GM12878 (cell line): Measurements from ENCODE around the gene RPRD1B. TPM values are rescaled to one million over a fixed set of nuclear protein-coding genes. Genes with fewer than 3 reads are reported as not detected.

Experiments
- ATAC-seq: fragments of 200-7000 bp; cut with Tn5 transposase; 3 replicates; pipeline ENCODE4 v1.9.1; 2020; ENCODE audit warnings: mild to moderate bottlenecking, moderate library complexity
- BruUV-seq: library from RNA; stranded (reverse); fragments of 400-500 nt; replicated peaks from 2 replicates; lab custom pipeline; 2021; lab: Mats Ljungman, UMichigan
- CTCF ChIA-PET: fragments of 300-600 bp; sonication (Branson Sonifier 250); formaldehyde crosslinking; extraction: SDS; loops from one replicate; lab custom pipeline; 2021; ENCODE audit warnings: inconsistent platforms; lab: Yijun Ruan, JAX
- POLR2A ChIA-PET: fragments of 350-600 bp; formaldehyde crosslinking; extraction: SDS; loops from one replicate; lab custom pipeline; 2021; ENCODE audit warnings: inconsistent platforms; lab: Charles Lee
- RAD21 ChIA-PET: fragments of 300-600 bp; sonication (Branson Sonifier 250); formaldehyde crosslinking; loops from one replicate; lab custom pipeline; 2023; ENCODE audit warnings: antibody characterized with exemption; ENCODE audit not compliant: unreplicated experiment; lab: Charles Lee
- SMC1A ChIA-PET: fragments of 300-600 bp; sonication (Branson Sonifier 250); formaldehyde crosslinking; loops from one replicate; lab custom pipeline; 2023; ENCODE audit not compliant: unreplicated experiment, uncharacterized antibody; lab: Charles Lee
- DNase-seq: peaks from one replicate; pipeline ENCODE4 v3.0.0-alpha.2; 2011; ENCODE audit warnings: low read depth, low spot score
- FAIRE-seq: peaks from 3 replicates; lab custom pipeline; 2011; peaks lifted over from hg19 to GRCh38; lab: Jason Lieb, UNC
- H2AFZ ChIP-seq: 2 replicates; pipeline ENCODE4 v1.6.0; 2011; ENCODE audit warnings: low read depth, low read length, control low read depth; ENCODE audit not compliant: control insufficient read depth
- H3K27ac ChIP-seq: 2 replicates; pipeline ENCODE4 v1.5.1; 2011; ENCODE audit warnings: control low read depth; ENCODE audit not compliant: control insufficient read depth, insufficient read depth
- H3K27me3 ChIP-seq, 2 experiments: replicated peaks in 1 of 2; 2 replicates each; pipeline versions ENCODE4 v1.6.0 to v1.6.1; 2011; ENCODE audit warnings: low read length in 1 of 2; ENCODE audit not compliant: control insufficient read depth in 2 of 2, insufficient read depth in 2 of 2
- H3K36me3 ChIP-seq, 2 experiments: 2 replicates each; pipeline ENCODE4 v1.5.1; 2011; ENCODE audit warnings: low read length in 1 of 2; ENCODE audit not compliant: control insufficient read depth in 2 of 2, insufficient read depth in 2 of 2
- H3K4me1 ChIP-seq: 2 replicates; pipeline ENCODE4 v1.6.1; 2011; ENCODE audit warnings: mild to moderate bottlenecking, low read length, moderate library complexity, mixed read lengths; ENCODE audit not compliant: control insufficient read depth, insufficient read depth
- H3K4me2 ChIP-seq: 2 replicates; pipeline ENCODE4 v1.6.0; 2011; ENCODE audit warnings: control low read depth; ENCODE audit not compliant: control insufficient read depth, insufficient read depth
- H3K4me3 ChIP-seq: fragments of 200-600 bp; sonication (generic); 2 replicates; pipeline ENCODE4 v1.5.1; 2016
- H3K79me2 ChIP-seq: 2 replicates; pipeline ENCODE4 v1.6.0; 2011; ENCODE audit warnings: low read length; ENCODE audit not compliant: control insufficient read depth, insufficient read depth
- H3K9ac ChIP-seq: 2 replicates; pipeline ENCODE4 v1.8.0; 2011; ENCODE audit warnings: low read length, control low read depth, mixed read lengths; ENCODE audit not compliant: control insufficient read depth, insufficient read depth
- H3K9me3 ChIP-seq: replicated peaks from 3 replicates; pipeline ENCODE4 v1.5.1; 2011; ENCODE audit warnings: mild to moderate bottlenecking, low read length; ENCODE audit not compliant: control insufficient read depth, insufficient read depth
- H4K20me1 ChIP-seq: 2 replicates; pipeline ENCODE4 v1.6.0; 2011; ENCODE audit not compliant: control insufficient read depth, insufficient read depth
- ETV6 ChIP-seq, 2 experiments: fragments of 450-650 bp in 1 of 2; IDR thresholded peaks in 1 of 2; conservative IDR thresholded peaks in 1 of 2; 2 replicates each; pipeline ENCODE4 v1.6.1; 2014; ENCODE audit warnings: antibody characterized with exemption in 1 of 2, borderline replicate concordance in 1 of 2, low read depth in 1 of 2, mild to moderate bottlenecking in 1 of 2, moderate library complexity in 1 of 2
- IRF4 ChIP-seq: IDR thresholded peaks from 2 replicates; pipeline ENCODE4 v1.6.1; 2011; ENCODE audit warnings: low read depth, low read length
- MEF2B ChIP-seq: fragments of 450-650 bp; IDR thresholded peaks from 2 replicates; pipeline ENCODE4 v1.6.1; 2018; ENCODE audit warnings: mild to moderate bottlenecking, moderate library complexity; ENCODE audit not compliant: partially characterized antibody, poor library complexity, severe bottlenecking
- MTA3 ChIP-seq: IDR thresholded peaks from 2 replicates; pipeline ENCODE4 v1.6.1; 2012; ENCODE audit warnings: low read length, inconsistent platforms, borderline replicate concordance
- RAD51 ChIP-seq: fragments of 450-650 bp; IDR thresholded peaks from 2 replicates; pipeline ENCODE4 v1.6.1; 2016; ENCODE audit warnings: moderate library complexity, mild to moderate bottlenecking, inconsistent platforms
- ZZZ3 ChIP-seq: IDR thresholded peaks from 2 replicates; pipeline ENCODE4 v1.6.1; 2011; ENCODE audit warnings: low read depth; ENCODE audit not compliant: control insufficient read depth, insufficient read length
- WGBS: methylation state at CpG from one replicate; pipeline ENCODE4 v1.1.6; 2016; ENCODE audit warnings: low lambda C conversion rate; ENCODE audit not compliant: insufficient replicate concordance, insufficient coverage; ENCODE audit errors: missing lambda C conversion rate; 5-methylcytosine and 5-hydroxymethylcytosine counted together
- in situ Hi-C: fragments of 300-500 bp; cut with MboI; formaldehyde crosslinking; loops from 9 replicates; pipeline ENCODE4 v1.14.3; 2018; ENCODE audit warnings: mixed read lengths
- intact Hi-C: fragments of 100-400 bp; cut with micrococcal nuclease; formaldehyde crosslinking; loops from one replicate; pipeline ENCODE4 v1.14.2; 2022; ENCODE audit not compliant: unreplicated experiment
- polyA plus RNA-seq, 11 experiments: library from polyadenylated mRNA; depleted of rRNA in 4 of 11; unstranded in 6 of 11; stranded (reverse) in 5 of 11; fragments of >200 nt; fragmentation: Nextera tagmentation in 4 of 11; fragmentation: Illumina TruSeq in 1 of 11; extraction: Ambion mirVana in 4 of 11; extraction: Trizol in 1 of 11; gene quantifications; 1 replicate in 1 of 11; 2 replicates in 10 of 11; pipeline versions ENCODE4 v1.2.1 to v1.2.3, GENCODE V29; 2011 to 2016; ENCODE audit warnings: inconsistent platforms in 2 of 11, missing spikeins in 2 of 11, low read depth in 1 of 11
- total RNA-seq, 4 experiments: library from RNA; depleted of rRNA in 3 of 4; stranded (reverse); fragments of >200 nt in 3 of 4; fragmentation: Illumina TruSeq in 1 of 4; extraction: Trizol in 1 of 4; gene quantifications; 2 replicates each; pipeline versions ENCODE4 v1.2.1 to v1.2.3, GENCODE V29; 2013 to 2021
- TF ChIP-seq, protein P1 (sequence below), 3 experiments: IDR thresholded peaks in 2 of 3; conservative IDR thresholded peaks in 1 of 3; 2 replicates each; pipeline ENCODE4 v1.5.1; 2011; ENCODE audit warnings: low read depth in 3 of 3, low read length in 3 of 3, mild to moderate bottlenecking in 3 of 3, control low read depth in 2 of 3, moderate library complexity in 2 of 3, inconsistent platforms in 1 of 3, mixed read lengths in 1 of 3; ENCODE audit not compliant: control insufficient read depth in 2 of 3, insufficient read depth in 1 of 3; ENCODE audit errors: extremely low read depth in 1 of 3
- TF ChIP-seq, protein P2 (sequence below): IDR thresholded peaks from 2 replicates; pipeline ENCODE4 v1.6.1; 2012; ENCODE audit warnings: improper control_type of control experiment, low read depth, low read length; ENCODE audit not compliant: insufficient replicate concordance
- TF ChIP-seq, protein P3 (sequence below): fragments of 450-650 bp; IDR thresholded peaks from 2 replicates; pipeline ENCODE4 v1.6.1; 2017; ENCODE audit warnings: mild to moderate bottlenecking, moderate library complexity

Gene RPRD1B
- total and polyA plus RNA-seq, 10 of the 15 experiments (the other 5 are each of a cell fraction or from before 2014, with no cell fraction given): 5.2 to 40.2 (median 30.0) TPM

GRCh38 chr20:38002422-38002821 lies 31.1 kb upstream of the RPRD1B start:
- Histone ChIP-seq H4K20me1 (peaks cover under 1% of the 10 kb centered on the region), H3K4me3 (no peak overlapping the region), H3K79me2 (no peaks in the 10 kb centered on the region), H3K4me1 (no peaks in the 10 kb centered on the region), H3K27me3 (no peaks in the 10 kb centered on the region), H3K36me3 (peaks cover 12 to 16% of the 10 kb centered on the region in 2 experiments), H2AFZ (no peak overlapping the region), H3K4me2 (no peak overlapping the region), H3K27ac (no peak overlapping the region), H3K9ac (no peak overlapping the region), H3K9me3 (no peaks in the 10 kb centered on the region)
- POLR2A ChIA-PET: no interaction called here
- FAIRE-seq (no peak), ATAC-seq (no peak), DNase-seq (no peak)
- WGBS: 94% methylated on average over 8 of the region's 8 CpGs
- no TSS peak for BruUV-seq
- CTCF ChIA-PET: interaction anchor here (0.6 to 1.1 kb wide), 2 partner anchors 386 to 1324 kb away, joined by 3 read pairs; no protein-coding TSS in a partner anchor
- SMC1A ChIA-PET: interaction anchor here (0.9 kb wide), 1 partner anchor 9 kb away, joined by 4 read pairs; no protein-coding TSS in a partner anchor
- RAD21 ChIA-PET: no interaction called here
- intact Hi-C loops: no loop called here
- in situ Hi-C loops: no loop called here
- TF ChIP-seq MTA3 (no peak), ZZZ3 (no peak), MEF2B (no peak), IRF4 (no peak), RAD51 (no peak), ETV6 (conservative IDR thresholded peaks at IDR 0.05 in 1 of 2, IDR thresholded peaks at IDR 0.05 in 1 of 2; ENCODE audit: borderline replicate concordance in 1 of 2, low read depth in 1 of 2) (no peak)
- TF ChIP-seq, protein P1, sequence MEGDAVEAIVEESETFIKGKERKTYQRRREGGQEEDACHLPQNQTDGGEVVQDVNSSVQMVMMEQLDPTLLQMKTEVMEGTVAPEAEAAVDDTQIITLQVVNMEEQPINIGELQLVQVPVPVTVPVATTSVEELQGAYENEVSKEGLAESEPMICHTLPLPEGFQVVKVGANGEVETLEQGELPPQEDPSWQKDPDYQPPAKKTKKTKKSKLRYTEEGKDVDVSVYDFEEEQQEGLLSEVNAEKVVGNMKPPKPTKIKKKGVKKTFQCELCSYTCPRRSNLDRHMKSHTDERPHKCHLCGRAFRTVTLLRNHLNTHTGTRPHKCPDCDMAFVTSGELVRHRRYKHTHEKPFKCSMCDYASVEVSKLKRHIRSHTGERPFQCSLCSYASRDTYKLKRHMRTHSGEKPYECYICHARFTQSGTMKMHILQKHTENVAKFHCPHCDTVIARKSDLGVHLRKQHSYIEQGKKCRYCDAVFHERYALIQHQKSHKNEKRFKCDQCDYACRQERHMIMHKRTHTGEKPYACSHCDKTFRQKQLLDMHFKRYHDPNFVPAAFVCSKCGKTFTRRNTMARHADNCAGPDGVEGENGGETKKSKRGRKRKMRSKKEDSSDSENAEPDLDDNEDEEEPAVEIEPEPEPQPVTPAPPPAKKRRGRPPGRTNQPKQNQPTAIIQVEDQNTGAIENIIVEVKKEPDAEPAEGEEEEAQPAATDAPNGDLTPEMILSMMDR (IDR thresholded peaks at IDR 0.05 in 2 of 3, conservative IDR thresholded peaks at IDR 0.05 in 1 of 3; ENCODE audit: control insufficient read depth in 2 of 3, extremely low read depth in 1 of 3, insufficient read depth in 1 of 3, low read depth in 3 of 3, low read length in 3 of 3): no peak
- TF ChIP-seq, protein P2, sequence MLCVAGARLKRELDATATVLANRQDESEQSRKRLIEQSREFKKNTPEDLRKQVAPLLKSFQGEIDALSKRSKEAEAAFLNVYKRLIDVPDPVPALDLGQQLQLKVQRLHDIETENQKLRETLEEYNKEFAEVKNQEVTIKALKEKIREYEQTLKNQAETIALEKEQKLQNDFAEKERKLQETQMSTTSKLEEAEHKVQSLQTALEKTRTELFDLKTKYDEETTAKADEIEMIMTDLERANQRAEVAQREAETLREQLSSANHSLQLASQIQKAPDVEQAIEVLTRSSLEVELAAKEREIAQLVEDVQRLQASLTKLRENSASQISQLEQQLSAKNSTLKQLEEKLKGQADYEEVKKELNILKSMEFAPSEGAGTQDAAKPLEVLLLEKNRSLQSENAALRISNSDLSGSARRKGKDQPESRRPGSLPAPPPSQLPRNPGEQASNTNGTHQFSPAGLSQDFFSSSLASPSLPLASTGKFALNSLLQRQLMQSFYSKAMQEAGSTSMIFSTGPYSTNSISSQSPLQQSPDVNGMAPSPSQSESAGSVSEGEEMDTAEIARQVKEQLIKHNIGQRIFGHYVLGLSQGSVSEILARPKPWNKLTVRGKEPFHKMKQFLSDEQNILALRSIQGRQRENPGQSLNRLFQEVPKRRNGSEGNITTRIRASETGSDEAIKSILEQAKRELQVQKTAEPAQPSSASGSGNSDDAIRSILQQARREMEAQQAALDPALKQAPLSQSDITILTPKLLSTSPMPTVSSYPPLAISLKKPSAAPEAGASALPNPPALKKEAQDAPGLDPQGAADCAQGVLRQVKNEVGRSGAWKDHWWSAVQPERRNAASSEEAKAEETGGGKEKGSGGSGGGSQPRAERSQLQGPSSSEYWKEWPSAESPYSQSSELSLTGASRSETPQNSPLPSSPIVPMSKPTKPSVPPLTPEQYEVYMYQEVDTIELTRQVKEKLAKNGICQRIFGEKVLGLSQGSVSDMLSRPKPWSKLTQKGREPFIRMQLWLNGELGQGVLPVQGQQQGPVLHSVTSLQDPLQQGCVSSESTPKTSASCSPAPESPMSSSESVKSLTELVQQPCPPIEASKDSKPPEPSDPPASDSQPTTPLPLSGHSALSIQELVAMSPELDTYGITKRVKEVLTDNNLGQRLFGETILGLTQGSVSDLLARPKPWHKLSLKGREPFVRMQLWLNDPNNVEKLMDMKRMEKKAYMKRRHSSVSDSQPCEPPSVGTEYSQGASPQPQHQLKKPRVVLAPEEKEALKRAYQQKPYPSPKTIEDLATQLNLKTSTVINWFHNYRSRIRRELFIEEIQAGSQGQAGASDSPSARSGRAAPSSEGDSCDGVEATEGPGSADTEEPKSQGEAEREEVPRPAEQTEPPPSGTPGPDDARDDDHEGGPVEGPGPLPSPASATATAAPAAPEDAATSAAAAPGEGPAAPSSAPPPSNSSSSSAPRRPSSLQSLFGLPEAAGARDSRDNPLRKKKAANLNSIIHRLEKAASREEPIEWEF: no peak
- TF ChIP-seq, protein P3, sequence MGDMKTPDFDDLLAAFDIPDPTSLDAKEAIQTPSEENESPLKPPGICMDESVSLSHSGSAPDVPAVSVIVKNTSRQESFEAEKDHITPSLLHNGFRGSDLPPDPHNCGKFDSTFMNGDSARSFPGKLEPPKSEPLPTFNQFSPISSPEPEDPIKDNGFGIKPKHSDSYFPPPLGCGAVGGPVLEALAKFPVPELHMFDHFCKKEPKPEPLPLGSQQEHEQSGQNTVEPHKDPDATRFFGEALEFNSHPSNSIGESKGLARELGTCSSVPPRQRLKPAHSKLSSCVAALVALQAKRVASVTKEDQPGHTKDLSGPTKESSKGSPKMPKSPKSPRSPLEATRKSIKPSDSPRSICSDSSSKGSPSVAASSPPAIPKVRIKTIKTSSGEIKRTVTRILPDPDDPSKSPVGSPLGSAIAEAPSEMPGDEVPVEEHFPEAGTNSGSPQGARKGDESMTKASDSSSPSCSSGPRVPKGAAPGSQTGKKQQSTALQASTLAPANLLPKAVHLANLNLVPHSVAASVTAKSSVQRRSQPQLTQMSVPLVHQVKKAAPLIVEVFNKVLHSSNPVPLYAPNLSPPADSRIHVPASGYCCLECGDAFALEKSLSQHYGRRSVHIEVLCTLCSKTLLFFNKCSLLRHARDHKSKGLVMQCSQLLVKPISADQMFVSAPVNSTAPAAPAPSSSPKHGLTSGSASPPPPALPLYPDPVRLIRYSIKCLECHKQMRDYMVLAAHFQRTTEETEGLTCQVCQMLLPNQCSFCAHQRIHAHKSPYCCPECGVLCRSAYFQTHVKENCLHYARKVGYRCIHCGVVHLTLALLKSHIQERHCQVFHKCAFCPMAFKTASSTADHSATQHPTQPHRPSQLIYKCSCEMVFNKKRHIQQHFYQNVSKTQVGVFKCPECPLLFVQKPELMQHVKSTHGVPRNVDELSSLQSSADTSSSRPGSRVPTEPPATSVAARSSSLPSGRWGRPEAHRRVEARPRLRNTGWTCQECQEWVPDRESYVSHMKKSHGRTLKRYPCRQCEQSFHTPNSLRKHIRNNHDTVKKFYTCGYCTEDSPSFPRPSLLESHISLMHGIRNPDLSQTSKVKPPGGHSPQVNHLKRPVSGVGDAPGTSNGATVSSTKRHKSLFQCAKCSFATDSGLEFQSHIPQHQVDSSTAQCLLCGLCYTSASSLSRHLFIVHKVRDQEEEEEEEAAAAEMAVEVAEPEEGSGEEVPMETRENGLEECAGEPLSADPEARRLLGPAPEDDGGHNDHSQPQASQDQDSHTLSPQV: no peak
